Urothelium cell line (cell line): ENCODE data around the gene CD52.
"Not testable (repeated sequence)": the region's sequence is repeated elsewhere in the genome, so short reads cannot be mapped to it uniquely, and the experiment has no call there.

Experiments
- DNase-seq: peaks from one replicate; pipeline ENCODE4 v3.0.0; 2011; ENCODE audit warnings: low spot score, mixed read lengths
- FAIRE-seq: peaks from 2 replicates; lab custom pipeline; 2011; peaks lifted over from hg19 to GRCh38; lab: Jason Lieb, UNC

Gene CD52

DNA sequence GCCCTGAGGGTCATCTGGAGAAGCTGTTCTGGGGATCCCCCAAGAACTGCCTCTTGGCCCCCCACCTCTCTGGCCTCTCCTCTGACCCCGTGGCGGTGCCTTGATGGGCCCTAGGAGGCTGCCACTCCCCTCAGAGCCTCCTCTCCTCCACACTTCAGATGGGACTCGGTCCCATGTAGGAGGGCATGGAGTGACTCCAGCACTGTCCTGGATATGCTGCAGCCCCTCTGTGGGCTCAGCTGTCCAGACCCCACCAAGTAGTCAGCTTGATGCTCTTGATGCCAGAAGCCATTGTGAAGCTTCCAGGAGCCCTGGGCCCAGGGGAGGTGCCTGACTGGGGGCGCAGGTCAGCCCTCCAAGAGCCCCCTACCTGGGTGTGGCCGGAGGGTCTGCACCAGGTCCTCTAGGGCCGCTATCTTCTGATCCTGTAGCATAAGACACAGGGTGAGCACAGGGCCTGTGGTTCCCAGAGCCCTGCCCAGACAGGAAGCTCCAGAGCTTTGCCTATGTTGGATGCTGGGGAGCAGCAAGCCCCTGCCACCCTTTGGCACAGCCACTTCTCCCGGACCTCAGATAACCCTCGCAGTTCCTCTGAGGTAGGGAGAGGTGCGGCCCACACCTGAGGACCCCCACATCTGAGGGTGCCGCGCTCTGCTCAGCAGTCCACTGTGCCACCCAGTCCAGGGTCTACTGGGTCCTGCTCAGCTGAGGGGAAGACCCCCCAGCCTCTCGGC is 20.5 kb upstream of the CD52 start:
- FAIRE-seq (no peak), DNase-seq (no peak)

DNA sequence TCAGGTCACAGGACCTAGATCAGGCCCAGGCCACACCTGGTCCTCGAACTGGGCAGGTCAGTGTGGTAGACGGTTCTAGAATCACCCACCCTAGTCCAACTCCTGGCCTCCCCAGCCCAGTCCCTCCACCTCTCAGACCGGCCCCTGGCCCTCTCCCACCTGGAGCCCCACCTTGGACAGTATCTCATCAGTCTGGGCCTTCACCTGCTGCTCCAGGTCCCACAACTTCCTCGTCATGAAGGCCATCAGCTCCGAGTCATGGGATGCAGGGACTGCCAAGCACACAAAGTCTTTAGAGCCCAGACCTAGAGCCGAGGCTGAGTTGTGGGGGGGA is 20.0 kb upstream of the CD52 start:
- DNase-seq = no peak
- FAIRE-seq = no peak

DNA sequence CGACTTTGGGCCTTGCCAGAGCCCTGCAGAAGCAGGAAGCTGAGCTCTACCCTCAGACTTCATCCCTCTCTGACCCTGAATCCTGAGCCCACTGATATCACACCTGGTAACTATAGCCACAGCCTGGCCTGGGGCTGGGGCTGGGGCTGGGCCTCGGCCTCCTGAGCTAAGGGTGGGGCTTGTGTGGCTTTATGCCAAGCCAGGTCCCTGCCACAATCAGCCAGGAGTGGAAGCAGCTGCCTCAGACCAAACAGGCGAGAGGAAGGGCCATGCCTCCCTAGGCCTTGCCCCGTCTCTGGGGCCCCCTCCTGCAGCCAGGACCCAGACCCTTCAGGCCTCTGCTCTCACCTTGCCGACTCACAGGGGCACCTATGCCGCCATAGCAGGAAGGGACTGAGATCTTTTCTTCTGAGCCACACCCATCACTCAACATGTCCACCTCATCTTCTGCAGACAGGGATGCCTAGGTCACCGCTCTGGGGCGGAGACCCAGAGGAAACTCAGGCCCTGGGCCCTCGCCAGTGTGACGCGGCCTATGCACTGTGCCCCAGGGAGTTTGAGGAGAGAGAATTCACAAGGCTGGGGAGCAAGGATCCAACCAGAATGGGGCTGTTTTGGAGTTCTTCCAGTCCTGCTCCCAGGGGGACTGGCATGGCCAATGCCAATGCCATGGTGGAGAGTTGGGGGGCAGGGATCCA is 17.0 kb upstream of the CD52 start:
- FAIRE-seq = no peak
- DNase-seq = no peak

DNA sequence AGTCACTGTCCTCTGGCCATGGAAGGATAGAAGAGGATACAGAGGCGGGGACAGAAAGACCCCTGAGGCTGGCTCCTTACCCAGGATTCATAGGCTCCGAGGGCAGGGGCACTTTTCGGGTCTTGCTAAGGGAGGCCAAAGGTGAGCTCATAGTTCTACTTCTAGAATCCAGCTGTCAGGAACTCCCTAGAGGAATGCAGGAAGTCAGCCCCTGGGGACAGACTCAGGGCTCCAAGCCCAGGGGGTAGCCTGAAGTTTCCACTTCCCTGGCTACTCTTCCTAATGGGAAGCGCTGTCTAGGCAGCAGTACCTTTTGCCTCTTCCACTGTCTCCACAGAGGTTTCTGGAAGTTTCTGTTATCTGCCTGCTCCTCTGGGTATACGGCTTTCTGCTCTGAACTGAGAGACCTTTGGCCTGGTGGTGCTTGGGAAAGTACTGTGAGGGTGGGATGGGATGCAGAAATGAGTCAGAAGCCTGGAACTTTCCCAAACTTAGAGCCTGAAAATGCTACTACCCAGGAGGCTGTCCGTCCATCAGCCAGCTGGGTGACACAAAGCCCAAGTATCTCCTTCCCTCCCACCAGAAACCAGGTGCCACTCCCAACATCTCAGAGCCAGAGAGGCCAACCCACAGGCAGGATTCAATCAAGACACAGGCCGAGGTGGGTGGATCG is 14.9 kb upstream of the CD52 start:
- DNase-seq (peak; percentile 50), FAIRE-seq (no peak)

DNA sequence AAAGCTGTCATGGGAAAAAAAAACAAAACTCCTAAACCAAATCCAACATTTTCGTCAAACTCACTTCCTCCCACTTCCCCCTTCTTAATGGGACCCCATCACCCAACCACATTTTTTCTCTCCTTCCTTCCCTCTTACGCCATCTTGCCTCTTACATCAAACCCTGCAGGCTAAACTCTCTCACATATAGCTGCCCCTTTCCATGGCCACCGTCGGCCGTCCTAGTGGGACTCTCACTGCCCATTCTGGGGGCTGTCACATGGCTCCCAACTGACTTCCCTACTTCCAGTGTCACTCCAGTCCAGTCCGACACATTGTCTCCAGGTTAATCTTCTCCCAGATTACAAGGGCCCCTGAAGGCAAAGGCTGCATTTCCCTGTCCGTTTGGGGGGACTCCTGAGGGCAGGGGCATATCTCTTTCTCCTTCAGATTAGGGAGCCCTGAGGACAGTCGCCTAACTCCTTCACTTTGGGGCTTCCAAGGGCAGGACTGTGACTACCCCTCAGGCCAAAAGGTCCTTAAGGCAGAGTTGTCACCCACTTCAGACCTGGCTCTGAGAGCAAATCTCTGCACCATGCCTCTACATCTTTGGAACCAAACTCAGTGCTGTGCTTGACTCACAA is 12.0 kb upstream of the CD52 start:
- DNase-seq = no peak
- no peak for FAIRE-seq

DNA sequence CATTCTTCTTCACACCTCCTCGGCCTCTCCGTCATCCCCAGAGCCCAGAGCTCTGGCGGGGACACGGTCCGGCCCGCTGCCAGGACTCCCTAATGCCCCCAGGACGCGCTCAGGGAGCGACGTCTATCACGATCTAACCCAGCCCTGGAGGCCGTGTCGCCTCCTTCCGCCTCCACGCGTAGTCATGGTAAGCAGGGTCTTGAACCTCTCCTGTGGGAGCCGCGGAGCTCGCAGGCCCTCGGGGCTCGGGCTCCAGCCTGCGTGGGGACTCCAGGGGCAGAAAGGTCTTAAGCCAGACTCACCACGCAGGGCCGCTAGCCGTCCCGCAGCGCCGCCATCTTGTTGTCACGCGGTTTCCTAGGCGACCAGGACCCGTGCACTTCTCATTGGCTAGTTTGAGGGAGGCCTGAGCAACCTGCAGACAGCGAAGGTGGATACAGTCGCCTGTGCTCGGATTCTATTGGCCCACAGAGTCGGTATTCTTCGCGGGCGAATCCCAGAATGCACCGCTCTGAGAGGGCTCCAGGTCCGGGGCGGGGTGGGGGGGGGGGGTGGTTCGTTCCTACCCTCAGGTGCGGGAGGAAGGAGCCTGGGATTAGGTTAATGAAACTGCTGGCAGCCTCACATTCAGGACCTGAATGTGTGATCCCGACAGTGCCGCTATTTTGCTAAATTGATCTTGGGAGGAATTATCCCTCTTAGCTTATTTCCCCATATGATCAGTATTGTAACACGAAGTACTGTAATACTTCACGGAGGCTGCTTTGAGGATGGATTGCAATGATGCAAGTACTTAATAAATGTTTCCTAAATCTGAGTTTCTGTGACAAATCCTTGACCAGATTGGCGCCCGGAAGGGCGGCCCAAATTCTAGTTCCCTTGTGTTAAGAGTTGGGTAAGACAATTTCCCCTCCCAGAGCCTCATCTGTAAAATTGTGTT is 11.2 kb upstream of the CD52 start, which contains the start of gene UBXN11:
Gene UBXN11 (minus strand): TSS at position 347 of the 940 bp plus-strand sequence. CDS start 3,753 bp downstream, outside the sequence.
- FAIRE-seq (no peak), DNase-seq (peak; percentile 99)

DNA sequence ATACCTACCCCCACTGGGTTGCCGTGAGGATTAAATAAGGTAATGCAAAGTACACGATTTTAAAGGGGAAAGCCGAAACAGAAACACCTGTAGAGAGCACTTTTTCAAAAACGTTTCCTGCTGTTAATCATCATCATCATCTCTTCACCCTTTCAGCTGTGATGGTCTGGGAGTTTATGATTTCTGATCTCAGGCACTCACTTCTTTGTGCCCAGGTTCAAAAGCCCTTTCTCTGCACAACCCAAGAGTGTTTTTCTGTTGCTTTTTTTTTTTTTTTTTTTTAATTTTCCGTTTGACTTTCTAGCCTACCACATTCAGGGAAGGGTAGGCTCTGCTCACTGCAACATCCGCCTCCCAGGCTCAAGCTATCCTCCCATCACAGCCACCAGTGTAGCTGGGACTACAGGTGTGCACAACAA is 10.4 kb upstream of the CD52 start:
- DNase-seq (no peak), FAIRE-seq (no peak)

DNA sequence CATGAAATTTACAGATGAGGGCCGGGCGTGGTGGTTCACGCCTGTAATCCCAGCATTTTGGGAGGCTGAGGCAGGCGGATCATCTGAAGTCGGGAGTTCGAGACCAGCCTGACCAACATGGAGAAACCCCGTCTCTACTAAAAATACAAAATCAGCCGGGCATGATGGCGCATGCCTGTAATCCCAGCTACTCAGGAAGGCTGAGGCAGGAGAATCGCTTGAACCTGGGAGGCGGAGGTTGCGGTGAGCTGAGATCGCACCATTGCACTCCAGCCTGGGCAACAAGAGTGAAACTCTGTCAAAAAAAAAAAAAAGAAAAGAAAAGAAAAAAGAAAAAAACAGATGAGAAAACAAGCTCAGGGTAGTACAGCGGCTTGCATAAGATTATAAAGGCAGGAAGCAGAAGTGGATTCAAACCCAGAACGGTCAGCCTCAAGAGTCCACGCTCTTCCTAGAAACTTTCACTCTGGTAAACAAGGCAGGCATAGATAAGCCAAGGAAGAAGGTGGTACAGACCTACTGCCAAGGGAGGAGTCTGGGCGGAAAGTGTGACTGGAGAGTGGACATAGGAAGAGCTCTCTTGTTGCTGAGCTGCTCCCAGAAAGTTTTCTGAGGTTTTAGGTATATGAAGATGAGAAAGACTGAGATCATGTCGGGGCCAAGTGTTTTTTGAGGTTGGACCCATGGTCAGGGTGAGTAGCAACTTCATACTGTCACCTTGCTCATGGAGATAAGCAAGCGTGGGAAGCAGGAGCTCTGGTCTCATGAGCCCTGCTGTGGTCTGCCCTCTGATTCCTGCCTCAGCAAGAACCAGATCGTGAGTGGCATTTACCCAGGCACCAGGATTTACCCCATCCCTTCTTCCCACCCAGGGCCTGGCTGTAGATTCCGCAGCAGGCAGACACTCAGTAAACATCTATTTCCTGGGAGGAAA is 9.5 kb upstream of the CD52 start:
- not testable (repeated sequence) for DNase-seq, FAIRE-seq

DNA sequence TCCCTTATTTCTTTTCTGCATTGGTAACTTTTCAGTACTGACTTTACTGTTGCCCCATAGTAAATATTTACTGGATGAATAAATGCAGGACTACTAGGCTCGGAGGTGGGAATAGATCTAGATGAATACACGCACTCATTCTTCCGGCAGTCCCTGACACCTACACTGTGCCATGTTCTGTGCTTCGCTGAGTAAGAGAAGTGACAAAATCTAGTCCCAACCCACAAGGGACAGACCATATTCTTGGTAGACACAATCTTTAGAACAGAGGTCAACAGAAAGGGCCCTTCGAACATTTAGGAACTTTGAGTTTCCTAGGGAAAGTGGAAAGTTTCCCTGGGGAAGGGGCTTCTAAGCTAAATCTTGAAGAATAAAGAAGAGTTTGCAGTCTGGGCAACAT is 3.3 kb upstream of the CD52 start:
- DNase-seq (no peak), FAIRE-seq (no peak)

DNA sequence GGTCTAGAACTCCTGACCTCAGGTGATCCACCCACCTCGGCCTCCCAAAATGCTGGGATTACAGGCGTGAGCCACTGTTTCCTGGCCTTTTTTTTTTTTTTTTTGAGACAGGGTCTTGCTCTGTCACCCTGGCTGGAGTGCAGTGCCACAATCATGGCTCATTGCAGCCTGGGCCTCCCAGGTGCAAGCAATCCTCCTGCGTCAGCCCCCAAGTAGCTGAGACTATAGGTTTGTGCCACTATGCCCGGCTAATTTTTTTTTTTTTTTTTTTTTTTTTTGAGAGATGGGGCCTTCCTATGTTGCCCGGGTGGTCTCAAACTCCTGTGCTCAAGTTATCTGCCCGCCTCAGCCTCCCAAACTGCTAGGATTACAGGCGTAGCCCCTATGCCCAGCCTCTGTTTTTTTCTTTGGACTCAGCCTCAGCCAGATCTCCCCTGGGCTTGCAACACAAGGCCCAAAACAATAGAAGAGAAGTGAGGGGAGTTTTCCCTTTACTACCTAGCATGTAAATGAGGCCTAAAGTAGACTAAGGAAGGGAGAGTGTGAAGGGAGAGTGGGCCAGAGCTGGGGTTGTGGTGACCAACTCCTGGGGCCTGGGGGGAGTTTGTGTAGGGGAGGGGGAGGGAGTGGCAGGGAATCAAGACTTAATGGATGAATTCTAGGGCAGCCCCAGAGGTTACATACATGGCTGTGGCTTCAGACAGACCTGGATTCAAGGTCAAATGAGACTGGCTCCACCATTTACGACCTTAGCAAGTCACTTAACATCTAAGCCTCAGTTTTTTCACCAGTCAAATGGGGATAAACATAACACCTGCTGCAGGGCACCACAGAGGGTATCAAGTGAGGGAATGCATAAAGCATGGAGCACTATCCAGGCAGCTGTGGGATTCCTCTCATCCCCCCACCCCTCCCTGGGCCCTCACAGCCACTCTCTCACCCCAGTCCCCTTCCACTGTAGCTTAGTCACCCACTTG is 1.6 kb upstream of the CD52 start:
- no peak for FAIRE-seq
- no peak for DNase-seq

DNA sequence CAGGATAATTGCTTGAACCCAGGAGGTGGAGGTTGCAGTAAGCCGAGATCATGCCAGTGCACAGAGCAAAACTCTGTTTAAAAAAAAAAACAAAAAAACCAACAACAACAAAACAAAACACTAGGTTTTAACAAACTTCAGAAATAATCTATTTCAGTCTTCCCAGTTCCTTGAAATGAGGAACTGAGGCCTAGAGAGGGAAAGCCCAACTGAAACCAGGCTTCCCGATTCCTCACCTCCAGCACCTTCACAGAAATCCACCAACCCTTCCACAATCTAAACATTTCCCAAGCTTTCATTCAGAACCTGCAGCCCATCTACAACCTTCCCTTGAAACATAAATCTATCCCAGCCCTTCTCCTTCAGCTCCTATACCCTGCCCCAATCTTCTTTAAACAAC is 612 bp upstream of the CD52 start:
- no peak for FAIRE-seq

DNA sequence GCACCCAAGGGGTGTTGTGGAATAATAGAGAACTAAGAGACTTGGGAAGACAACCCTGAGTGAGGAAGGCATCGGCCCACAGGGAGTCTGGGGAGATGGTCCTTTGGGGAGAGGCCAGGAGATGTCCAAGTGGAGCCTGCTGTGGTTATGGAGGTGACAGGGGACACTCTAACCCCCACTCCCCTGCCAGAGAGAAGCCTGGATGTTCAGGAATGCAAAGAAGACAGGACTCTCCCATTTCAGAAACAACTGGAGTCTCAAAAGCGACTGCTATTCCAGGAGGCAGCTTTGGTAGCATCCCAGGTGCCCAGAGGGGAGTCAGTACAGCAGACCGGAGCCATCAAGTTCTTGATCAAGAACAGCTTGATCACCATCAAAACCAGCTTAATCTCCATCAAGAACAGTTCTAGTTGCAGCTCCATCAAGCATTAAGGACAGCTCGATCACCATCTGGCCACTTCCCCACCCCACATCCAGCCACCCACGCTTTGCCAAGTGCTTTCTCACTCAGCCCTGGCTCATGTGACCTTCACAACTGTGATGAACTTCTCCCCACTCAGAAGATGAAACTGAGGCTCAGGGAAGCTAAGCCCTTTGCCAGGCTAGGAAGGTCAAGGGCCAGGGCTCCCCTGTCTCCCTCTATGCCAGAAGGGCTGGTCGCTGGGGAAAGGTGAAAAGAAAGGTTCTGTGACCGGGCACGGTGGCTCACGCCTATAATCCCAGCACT is 743 bp downstream of the CD52 start:
- FAIRE-seq (no peak), DNase-seq (no peak)

More for the DNA sequence above, 612 bp upstream of the CD52 start:
- DNase-seq = no peak

DNA sequence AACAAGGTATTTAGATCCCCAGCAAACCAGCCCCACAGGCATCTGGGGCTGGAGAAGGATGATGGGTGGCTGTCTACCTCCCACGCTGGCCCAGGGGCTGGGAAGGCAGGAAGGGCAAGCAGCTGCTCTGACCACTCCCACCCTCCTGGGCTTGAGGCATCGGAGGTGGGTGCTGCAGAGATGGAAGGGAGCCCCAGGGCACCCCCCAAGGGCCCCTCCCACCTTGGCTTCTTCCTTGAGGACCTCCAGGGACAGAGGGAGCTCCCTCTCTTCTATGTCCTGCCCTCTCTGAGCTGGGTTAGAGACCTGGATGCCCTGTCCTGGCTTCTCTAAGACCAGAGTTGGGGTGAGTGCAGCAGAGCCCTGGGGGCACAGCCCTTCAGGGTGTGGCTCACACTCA is 3.1 kb downstream of the CD52 start:
- DNase-seq (no peak), FAIRE-seq (no peak)

DNA sequence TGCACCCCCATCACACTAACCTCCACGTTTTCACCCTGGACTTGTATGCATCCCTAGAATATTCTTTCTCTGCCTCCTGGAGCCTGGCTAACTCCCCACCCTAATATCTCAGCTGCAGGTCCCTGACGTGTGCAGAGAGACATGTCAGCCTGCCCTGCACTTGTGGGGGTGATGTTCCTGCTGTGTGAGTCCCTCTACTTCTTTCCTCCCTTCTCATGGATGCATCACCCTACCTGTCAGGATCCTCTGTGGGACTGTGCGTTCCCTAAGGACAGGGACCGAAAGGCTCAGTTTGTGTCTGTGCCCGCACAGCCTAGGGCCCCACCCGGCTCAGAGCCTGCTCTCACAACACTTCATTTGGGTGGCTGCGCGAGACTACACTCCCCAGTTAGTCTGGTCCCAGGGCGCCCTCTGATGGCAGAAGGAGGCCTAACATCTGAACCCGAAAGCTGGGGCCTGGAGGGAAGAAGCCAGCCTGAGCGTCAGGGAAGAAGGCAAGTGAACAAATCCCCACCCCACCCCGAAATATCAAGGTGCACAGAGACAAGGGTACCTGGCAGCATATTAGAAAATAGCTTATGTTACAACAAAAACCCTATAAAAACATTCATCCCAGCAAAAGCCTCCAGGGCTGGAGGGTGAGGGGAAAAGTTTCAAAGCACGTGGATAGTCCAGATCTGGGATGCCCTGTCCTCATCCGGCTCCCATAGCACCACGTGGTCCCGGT is 3.7 kb downstream of the CD52 start:
- peak; percentile 82 for DNase-seq
- peak; percentile 17 for FAIRE-seq

DNA sequence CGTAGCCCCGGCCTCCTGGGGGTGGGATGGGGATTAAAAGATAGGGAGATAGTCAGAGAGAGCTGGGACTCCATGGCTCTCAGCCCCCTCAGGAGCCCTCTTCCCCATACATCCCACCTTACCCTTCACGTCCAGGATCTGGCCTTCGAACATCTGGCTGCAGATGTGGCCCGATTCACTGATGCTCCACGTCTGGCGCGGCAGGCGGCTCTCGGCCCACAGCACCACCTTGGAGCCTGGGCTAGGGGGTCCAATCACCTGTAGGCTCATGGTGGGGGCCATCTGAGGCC is 4.2 kb downstream of the CD52 start:
- no peak for DNase-seq
- FAIRE-seq = no peak

DNA sequence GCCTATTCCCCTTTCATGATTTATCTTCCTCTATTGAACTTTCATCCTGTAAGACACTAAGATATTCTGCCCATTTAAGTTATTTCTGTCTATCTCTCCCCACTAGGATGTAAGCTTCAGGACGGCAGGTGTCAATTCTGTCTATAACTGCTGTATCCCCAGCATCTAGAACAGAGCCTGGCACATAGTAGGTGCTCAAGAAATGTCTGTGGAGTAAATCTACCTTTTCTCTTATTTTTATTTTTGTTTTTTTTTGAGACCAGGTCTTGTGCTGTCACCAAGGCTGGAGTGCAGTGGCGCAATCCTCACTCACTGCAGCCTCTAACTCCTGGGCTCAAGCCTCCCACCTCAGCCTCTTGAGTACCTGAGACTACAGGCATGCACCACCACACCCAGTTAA is 5.6 kb downstream of the CD52 start:
- FAIRE-seq (no peak), DNase-seq (no peak)

DNA sequence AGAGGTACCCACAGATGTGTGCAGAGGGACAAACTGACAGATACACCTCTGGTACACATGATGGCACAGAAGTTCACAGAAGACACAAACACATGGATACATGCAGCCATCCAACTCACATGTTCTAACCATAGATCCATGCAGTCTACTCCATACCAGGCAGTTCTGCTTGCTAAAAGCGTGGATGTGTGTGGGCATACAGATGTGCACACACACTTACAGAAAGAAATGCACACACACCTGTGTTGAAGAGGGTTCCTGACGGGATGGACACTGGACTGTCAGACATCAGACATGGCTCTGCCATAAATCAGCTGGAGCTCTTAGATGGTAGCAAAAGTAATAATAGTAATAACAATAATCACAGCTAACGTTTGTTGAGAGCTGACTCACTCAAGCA is 6.8 kb downstream of the CD52 start:
- FAIRE-seq (no peak), DNase-seq (no peak)
